ENCODE results near the gene TIGD1.

Gene TIGD1

GRCh38 chr2:232550354-232551249 lies at the start of gene TIGD1, which contains the start of gene EIF4E2:
Gene TIGD1 (minus strand): TSS chr2:232550557. CDS start chr2:232549882, 675 bp downstream.
Gene EIF4E2 (plus strand): TSS chr2:232550689. CDS start chr2:232550725, 36 bp downstream.
- peak; percentile 89 for DNase-seq (ENCODE audit: low read depth)

DNA sequence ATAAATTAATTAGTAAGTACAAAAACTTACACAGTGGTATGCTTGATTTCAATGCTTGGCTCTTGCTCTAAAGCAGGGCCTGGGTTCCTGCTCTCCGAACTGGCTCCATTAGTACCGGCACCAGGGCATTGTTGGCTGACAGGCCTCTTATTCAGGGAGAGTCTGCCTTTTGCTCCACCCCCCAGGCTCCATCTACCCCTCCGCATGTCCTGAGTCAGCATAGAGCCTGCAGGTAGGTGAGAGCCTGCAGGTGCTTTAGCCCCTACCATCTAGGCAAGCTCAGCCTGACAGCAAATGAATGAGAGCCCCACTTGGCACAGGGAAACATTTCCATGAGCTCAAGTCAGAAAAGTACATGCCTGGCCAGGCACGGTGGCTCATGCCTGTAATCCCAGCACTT lies 47.9 kb upstream of the TIGD1 start:
- no peak for DNase-seq (ENCODE audit: low read depth)

DNA sequence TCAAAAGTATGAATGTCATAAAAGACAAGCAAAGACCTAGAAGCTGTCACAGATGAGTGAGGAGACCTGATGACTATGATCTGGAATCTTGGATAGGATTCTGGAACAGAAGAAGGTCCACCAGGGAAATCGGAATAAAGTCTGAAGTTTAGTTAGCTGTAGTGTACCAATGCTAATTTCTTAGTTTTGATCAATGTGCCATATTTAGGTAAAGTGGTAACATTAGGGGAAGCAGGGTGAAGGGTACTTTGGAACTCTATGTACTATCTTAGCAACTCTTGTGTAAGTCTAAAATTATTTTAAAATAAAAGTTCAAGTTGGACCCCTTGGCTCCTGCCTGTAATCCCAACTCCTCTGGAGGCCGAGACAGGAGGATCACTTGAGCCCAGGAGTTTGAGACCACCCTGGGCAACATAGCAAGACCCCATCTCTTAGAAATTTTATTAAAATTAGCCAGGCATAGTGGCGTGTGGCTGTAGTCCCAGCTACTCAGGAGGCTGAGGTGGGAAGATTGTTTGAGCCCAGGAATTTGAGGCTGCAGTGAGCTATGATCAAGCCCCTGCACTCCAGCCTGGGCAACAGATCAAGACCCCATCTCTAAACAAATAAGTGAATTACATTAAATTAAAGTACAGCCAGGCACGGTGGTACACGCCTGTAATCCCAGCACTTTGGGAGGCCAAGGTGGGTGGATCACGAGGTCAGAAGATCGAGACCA lies 47.2 kb upstream of the TIGD1 start:
- no peak for DNase-seq (ENCODE audit: low read depth)

- no peak for DNase-seq (ENCODE audit: low read depth)
Observed at GRCh38 chr2:232593982-232594381, 43.6 kb upstream of the TIGD1 start.

DNA sequence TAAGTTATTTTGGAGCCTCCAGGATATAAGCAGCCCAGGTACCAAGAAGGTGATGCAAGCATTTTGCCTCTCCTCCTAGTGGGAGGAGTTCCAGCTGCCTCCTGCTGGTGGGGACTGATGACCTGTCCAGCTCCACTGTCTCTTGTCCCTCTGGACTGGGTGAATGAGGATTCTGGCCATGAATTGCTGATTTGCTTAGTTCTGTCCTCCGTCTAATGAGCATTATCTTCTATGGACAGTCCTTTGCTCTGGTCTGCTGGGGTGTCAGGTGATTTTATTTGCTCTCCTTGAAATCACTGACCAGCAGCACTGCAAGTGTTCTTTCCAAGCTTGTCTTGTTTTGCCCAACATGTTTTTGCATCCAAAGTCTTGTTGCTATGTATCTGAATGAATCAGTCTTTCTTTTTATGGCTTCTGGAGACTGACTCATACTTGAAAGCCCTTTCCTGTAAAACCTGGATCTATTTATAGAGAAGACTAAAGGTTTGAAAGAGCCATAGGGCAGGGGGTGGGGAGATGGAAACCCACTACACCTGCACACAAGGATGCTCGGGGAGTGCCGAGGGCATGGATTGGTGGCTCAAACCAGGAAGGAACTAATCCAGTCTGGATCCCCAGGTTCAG lies 42.5 kb upstream of the TIGD1 start:
- DNase-seq (ENCODE audit: low read depth) = no peak

GRCh38 chr2:232588680-232589585 lies 38.6 kb upstream of the TIGD1 start:
- DNase-seq (ENCODE audit: low read depth) = no peak

- DNase-seq (ENCODE audit: low read depth) = no peak
Observed at GRCh38 chr2:232588031-232588430, 37.7 kb upstream of the TIGD1 start.

GRCh38 chr2:232587512-232587911 lies 37.2 kb upstream of the TIGD1 start:
- no peak for DNase-seq (ENCODE audit: low read depth)

DNA sequence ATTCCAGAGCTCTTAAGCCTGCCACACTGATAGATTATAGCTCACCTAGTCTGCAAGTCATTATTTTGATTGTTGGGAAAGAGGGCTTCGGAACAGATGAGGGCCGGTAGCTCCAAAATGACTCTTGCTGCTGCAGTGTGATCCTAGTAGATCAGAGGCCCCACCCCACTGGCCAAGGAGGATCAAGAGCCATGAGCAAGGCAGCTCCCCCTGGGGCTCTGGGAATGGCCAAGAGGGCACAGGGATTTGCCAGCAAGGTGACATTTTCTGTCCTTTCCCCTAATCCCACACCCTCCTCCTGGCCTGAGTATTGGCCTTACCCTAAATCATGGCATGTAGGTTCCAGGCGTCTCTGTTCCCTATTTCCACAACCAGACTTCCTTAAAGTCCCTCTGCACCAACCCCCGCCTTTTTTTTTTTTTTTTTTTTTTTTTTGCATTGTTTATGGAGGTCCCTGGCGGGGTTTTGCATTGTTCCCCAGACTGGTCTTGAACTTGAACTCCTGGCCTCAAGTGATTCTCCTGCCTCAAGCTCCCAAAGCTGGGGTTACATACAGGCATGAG lies 36.7 kb upstream of the TIGD1 start:
- no peak for DNase-seq (ENCODE audit: low read depth)

GRCh38 chr2:232584238-232584637 lies 33.9 kb upstream of the TIGD1 start:
- DNase-seq (ENCODE audit: low read depth) = no peak

DNA sequence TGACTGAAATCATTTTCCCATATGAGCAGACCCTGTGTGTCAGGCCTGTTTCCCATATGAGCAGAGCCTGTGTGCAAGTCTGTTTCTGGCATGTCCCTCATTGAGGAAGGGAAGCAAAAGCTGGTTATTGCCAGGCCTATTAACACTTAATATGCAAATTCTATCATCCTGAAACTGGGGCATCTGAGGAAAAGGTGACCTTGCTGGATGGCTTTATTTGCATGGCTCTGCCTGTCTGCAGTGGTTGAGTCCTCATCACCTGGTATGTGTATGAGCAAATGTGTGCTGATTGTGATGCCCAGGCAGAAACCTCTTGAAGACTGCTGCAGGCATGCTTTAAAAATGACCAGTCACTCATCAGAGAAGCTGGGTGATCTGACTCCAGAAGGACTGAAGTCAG lies 31.4 kb upstream of the TIGD1 start:
- DNase-seq (ENCODE audit: low read depth) = no peak

- no peak for DNase-seq (ENCODE audit: low read depth)
Observed at GRCh38 chr2:232580648-232580981, 30.3 kb upstream of the TIGD1 start.

GRCh38 chr2:232578626-232579025 lies 28.3 kb upstream of the TIGD1 start:
- DNase-seq (ENCODE audit: low read depth) = no peak

DNA sequence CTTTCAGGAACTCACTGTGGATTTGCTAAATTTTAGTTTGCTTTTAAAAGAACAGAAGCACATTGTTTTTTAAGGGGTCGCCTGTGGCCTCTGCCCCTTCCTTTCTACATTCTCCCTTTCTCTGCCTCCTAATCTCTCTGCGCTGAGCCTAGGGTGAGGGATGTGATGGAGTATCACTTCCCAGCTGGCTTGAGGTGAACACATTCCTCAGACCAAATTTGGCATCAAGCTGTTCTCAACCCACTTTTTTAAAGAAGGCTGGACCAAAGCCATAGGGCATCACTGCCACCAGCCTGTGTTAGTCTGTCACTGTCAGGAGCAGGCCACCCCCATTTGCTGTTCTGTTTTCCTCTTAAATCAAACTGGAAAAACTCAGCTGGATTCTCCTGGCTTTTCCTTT lies 27.5 kb upstream of the TIGD1 start:
- no peak for DNase-seq (ENCODE audit: low read depth)

DNA sequence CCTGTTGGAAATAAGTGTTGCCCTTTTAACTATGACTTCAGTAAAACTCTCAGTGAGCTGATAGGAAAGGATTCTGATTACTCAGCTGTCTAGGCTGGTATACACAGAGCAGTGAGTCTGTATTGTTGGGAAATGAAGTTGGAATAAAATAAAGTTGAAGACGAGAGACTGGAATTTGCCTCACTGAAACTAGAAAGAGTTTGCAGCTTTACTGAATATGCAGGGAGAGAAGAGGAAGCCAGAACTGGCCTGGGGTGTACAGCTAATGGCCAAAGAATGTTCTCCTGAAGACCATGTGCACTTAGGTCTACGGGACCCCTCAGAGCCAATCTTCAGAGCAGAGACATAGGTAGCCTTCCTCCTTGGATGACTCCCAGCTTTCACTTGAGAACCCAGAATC lies 26.6 kb upstream of the TIGD1 start:
- no peak for DNase-seq (ENCODE audit: low read depth)

- no peak for DNase-seq (ENCODE audit: low read depth)
Observed at GRCh38 chr2:232575404-232575746, 25.0 kb upstream of the TIGD1 start.

DNA sequence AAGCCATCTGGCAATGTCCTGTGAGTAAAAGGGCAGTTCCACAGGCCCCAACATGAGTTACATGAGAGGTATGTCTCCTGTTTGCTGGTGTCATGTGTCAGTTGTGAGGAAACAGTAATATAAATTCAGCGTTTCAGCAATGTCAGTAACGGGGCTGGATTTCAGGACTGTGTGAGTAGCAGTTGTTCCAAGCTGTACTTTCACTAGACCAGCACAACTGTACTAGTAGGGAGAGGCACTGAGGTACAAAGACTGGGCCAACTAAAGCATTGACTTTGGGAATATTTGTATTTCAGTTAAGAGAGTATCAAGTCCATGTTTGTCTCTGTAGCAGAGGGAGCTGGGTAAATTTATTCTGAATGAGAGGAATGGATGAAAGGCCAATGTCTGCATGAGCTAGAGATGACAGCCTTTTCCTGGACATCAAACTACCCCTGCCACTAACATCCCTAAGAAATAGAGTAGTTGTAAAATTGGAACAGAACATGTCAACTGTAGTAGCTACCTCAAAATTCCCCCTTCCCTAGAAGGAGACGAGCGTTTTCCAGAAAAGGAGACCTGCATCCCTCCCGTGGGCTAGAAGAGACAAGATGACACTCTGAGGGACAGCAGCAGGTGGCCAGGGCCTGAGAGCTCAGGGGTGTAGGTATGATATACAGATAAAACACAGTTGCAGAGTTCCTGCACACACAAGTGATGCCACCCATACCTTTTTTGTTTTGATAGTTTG lies 24.5 kb upstream of the TIGD1 start:
- DNase-seq (ENCODE audit: low read depth) = no peak

GRCh38 chr2:232573771-232574435 lies 23.5 kb upstream of the TIGD1 start:
- no peak for DNase-seq (ENCODE audit: low read depth)

DNA sequence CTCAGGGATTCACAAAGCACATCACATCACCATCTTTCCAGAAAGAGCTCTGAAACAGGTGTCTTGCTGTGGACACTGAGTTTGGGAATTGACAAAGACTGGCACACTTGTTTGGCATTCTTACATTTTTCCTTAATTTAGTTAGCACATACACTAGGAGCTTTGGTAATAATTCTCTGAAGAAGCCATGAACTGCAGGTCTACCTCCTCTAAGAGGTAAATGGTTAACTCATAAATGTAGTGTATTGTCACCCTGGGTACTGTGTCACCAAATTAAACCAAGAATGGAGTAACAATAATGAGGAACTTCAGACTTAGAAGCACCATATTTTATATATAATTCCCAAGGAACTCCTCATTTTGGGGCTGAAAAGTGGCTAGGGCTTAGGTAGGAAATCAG lies 22.7 kb upstream of the TIGD1 start:
- DNase-seq (ENCODE audit: low read depth) = no peak

DNA sequence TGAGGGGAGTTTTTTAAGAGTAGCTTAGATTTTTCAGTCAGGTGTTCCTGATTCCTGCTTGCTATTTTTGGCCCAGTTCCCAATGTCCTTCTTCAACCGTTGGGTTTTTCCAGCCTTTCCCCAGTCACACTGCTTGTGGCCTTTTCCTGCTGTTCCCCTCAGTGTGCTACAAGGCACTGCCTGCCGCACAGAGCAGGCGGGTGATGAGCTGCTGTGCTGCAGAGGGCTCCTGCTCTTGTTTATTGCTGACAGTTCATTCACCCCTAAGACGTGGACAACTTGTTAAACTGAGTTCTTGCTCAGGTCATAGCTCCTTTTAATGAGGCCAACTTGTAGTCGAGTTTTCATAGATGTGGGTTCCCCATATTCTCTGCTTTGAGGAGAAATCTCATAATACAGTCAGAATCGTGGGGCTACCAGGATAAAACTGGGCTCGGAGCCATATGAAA lies 20.7 kb upstream of the TIGD1 start:
- no peak for DNase-seq (ENCODE audit: low read depth)

Measured in stimulated activated CD8-positive, alpha-beta memory T cell treated with anti-CD3 and anti-CD28 coated beads, Interleukin-4, amount 100 ng/mL, for 24 hours (primary cell).